PFSK-1 (cell line): ENCODE data around the gene SH3PXD2A.

Experiments
- FOXP2 ChIP-seq: optimal IDR thresholded peaks from 2 replicates; pipeline ENCODE3; 2011; ENCODE audit warnings: borderline replicate concordance, control low read depth, inconsistent platforms; ENCODE audit not compliant: insufficient read depth; ENCODE audit errors: extremely low read length, extremely low read depth
- POLR2AphosphoS5 ChIP-seq: IDR thresholded peaks from 2 replicates; pipeline ENCODE4 v1.6.1; 2012; ENCODE audit warnings: low read depth, mild to moderate bottlenecking, control low read depth, low read length, moderate library complexity
- SIN3A ChIP-seq: IDR thresholded peaks from 2 replicates; pipeline ENCODE4 v1.6.1; 2012; ENCODE audit warnings: mild to moderate bottlenecking, low read length, moderate library complexity, borderline replicate concordance; ENCODE audit not compliant: insufficient read depth
- TAF1 ChIP-seq: IDR thresholded peaks from 2 replicates; pipeline ENCODE4 v1.6.1; 2012; ENCODE audit warnings: low read length, control low read depth, borderline replicate concordance; ENCODE audit not compliant: insufficient read depth
- TF ChIP-seq, protein P1 (sequence below), 2 experiments: IDR thresholded peaks; 2 replicates each; pipeline versions ENCODE4 v1.6.1 to v1.8.0; 2011 to 2012; ENCODE audit warnings: low read depth in 2 of 2, low read length in 2 of 2, control low read depth in 1 of 2, inconsistent platforms in 1 of 2, mild to moderate bottlenecking in 1 of 2, moderate library complexity in 1 of 2; ENCODE audit not compliant: insufficient read depth in 1 of 2

The SH3PXD2A gene

DNA sequence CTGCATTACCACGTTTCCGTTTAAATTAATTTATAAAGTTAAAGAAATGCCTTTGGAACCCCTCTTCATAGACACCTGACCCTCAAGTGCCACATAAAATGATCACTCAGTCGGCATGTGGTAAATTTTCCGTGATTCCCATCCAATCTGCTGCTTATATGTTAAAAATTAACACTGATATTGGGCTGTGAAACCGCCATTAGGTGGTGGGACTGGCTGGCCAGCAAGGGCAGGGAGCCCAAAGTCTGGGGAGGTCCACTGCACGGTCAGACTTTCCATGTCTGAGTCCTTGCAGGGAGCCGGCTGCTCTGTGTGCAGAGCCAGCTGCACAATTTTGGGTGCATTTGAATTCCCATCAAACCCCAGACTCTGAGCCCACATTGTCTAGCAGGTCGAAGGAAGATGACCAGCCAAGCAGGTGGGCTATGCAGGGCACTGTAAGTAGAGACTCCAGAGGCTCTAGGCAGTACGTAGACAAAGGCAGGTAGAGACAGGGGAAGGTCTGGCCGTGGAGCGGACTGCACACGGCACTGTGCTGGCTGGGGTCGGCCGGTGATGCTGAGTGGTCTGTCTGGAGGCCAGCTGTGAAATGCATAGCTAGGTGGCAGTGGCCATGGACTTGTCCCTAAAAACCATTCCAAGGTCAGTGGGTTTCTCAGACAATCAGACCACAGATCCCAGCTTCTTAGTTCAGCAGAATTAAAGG, 122.9 kb downstream of the SH3PXD2A start:
- TF ChIP-seq SIN3A (no peak), FOXP2 (no peak)
- TF ChIP-seq, protein P1, sequence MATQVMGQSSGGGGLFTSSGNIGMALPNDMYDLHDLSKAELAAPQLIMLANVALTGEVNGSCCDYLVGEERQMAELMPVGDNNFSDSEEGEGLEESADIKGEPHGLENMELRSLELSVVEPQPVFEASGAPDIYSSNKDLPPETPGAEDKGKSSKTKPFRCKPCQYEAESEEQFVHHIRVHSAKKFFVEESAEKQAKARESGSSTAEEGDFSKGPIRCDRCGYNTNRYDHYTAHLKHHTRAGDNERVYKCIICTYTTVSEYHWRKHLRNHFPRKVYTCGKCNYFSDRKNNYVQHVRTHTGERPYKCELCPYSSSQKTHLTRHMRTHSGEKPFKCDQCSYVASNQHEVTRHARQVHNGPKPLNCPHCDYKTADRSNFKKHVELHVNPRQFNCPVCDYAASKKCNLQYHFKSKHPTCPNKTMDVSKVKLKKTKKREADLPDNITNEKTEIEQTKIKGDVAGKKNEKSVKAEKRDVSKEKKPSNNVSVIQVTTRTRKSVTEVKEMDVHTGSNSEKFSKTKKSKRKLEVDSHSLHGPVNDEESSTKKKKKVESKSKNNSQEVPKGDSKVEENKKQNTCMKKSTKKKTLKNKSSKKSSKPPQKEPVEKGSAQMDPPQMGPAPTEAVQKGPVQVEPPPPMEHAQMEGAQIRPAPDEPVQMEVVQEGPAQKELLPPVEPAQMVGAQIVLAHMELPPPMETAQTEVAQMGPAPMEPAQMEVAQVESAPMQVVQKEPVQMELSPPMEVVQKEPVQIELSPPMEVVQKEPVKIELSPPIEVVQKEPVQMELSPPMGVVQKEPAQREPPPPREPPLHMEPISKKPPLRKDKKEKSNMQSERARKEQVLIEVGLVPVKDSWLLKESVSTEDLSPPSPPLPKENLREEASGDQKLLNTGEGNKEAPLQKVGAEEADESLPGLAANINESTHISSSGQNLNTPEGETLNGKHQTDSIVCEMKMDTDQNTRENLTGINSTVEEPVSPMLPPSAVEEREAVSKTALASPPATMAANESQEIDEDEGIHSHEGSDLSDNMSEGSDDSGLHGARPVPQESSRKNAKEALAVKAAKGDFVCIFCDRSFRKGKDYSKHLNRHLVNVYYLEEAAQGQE (IDR thresholded peaks at IDR 0.05; ENCODE audit: insufficient read depth in 1 of 2, low read depth in 2 of 2, low read length in 2 of 2) = no peak

DNA sequence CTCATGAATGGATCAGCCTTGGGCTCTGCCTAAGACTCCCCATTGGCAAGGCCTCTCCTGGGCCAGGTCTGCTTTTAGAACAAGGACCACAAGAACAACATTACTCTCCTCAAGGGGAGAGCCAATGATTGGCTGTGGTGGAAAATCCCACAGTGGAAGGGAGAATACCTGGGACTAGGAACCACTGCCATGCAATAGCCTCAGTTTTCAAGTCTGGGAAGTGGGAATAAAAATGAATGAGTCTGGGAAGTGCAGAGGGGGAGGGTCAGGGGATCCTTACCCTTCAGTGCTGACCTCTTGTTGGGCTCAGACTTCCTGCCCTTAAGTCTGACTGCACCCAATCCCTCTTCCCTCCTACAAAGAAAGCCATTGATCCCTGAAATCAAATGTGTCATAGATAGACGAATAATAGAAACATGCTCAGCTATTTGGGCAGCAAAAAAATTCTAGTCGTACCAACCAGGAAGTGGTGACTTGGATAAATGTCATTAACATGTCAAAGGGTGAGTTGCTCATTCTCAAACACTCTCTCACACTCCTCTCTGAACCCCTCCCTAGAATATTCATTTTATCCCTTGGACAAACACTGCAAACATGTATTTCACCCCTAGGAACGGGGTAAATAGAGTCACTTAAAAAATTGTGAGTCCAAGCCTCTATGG, 123.6 kb downstream of the SH3PXD2A start:
- TF ChIP-seq, protein P1 (IDR thresholded peaks at IDR 0.05; ENCODE audit: insufficient read depth in 1 of 2, low read depth in 2 of 2, low read length in 2 of 2) = no peak
- TF ChIP-seq SIN3A = no peak
- TF ChIP-seq FOXP2 = no peak
- no peak for TF ChIP-seq POLR2AphosphoS5
- TF ChIP-seq TAF1 = no peak

DNA sequence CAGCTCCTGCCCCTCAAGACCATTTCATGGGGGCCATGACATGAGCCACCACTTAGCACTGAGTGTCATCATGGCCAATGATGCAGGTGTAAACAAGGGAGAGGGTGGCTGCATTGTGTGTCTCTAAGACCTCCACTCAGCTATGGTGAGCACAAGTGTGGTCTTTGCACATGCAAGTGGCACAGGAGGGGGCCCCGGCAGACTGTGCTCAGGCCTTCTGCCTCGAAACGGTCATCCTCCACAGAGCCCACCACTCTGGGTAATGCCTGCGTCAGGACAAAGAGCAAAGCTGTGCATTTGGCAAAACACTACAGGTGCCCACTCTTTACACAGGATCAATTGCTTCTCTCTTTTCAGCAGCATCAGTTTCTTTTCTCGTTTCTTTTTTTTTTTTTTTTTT, 125.5 kb downstream of the SH3PXD2A start:
- TF ChIP-seq FOXP2 (no peak), POLR2AphosphoS5 (no peak)

DNA sequence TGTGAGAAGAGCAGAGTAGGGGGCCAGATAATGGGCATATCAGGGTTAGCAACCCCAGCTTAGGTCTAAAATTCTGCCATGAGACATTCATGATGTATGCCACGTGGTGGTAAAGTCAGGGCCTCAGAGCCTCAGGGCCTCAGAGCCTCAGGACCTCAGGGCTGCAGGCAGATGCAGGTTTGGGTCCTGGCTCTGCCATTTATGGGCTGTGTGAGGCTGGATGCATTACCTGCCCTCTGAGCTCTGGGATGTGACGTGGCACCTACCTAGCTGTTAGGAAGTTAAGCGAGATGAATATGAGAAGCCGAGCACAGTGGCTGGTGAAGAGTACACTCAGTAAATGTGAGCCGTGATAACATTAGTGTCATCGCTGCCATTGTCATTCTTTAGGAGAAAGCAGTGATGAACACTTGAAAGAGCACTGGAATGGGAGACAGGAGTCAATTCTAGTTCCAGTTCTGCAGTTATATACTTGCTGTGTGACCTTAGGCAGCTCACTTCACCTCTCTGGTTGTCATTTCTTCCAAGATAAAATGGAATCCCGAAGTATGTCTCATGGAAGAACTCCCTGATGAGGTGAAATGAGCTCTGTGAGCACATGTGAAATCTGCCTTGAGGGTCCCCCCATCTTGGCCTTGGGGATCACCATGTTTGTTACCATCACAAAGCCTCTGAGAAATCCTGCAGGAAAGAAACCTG, 127.2 kb downstream of the SH3PXD2A start:
- TF ChIP-seq SIN3A (no peak), POLR2AphosphoS5 (no peak), FOXP2 (no peak), TAF1 (no peak)
- TF ChIP-seq, protein P1 (IDR thresholded peaks at IDR 0.05; ENCODE audit: insufficient read depth in 1 of 2, low read depth in 2 of 2, low read length in 2 of 2) = no peak

DNA sequence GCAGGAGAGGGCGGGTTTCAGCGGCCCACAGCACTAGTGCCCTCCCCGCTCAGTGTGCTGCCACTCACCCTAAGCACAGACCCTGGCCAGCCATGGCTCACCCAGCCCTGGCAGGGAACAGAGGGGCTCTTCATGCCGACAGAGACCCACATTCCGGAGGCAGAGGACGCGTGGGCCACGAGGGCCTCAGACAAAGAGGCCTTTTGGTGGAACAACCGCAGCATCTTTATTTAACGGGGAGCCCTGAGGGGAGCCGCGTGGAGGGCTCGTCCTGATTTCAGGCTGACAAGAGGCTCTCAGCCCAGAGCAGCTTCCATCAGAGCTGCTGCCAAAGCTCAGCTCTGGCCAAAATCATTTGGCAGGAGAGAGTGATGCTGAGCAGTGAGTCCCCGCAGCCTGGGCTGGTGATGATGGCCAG, 127.8 kb downstream of the SH3PXD2A start:
- TF ChIP-seq SIN3A (no peak), FOXP2 (no peak), POLR2AphosphoS5 (no peak), TAF1 (no peak)
- TF ChIP-seq, protein P1 (IDR thresholded peaks at IDR 0.05; ENCODE audit: insufficient read depth in 1 of 2, low read depth in 2 of 2, low read length in 2 of 2) = no peak
